Measurements from ENCODE around the gene CCDC38. TPM values are rescaled to one million over a fixed set of nuclear protein-coding genes. Genes with fewer than 3 reads are reported as not detected.

Gene CCDC38
- total and polyA plus RNA-seq, 8 donors: 0.18 to 1.1 (median 0.58) TPM; not detected in 1

GRCh38 chr12:95887311-95887710, 55.1 kb downstream of the CCDC38 start:
- H3K36me3 ChIP-seq: no peaks in the 10 kb centered on the region
- DNase-seq (no peak), ATAC-seq (no peak)
- no peaks in the 10 kb centered on the region for H3K4me1 ChIP-seq
- intact Hi-C loops (cut with DNase I): no loop called here
- peaks cover 0 to 14% of the 10 kb centered on the region in 2 donors for H3K9me3 ChIP-seq
- no peak overlapping the region for H3K27ac ChIP-seq
- H3K4me3 ChIP-seq: no peak overlapping the region
- TF ChIP-seq CTCF (IDR thresholded peaks at IDR 0.05): no peak
- H3K27me3 ChIP-seq: no peaks in the 10 kb centered on the region

- ATAC-seq: no peak
- Histone ChIP-seq H3K27me3 (no peaks in the 10 kb centered on the region), H3K27ac (peak overlapping the region in 1 of 2 donors; percentile 8), H3K36me3 (no peaks in the 10 kb centered on the region), H3K4me3 (no peak overlapping the region), H3K9me3 (peaks cover 0 to 14% of the 10 kb centered on the region in 2 donors), H3K4me1 (no peaks in the 10 kb centered on the region)
- no peak for DNase-seq
- intact Hi-C loops (cut with DNase I): no loop called here
- no peak for TF ChIP-seq CTCF (IDR thresholded peaks at IDR 0.05)
Observed at GRCh38 chr12:95884998-95885397, 57.4 kb downstream of the CCDC38 start.

DNA sequence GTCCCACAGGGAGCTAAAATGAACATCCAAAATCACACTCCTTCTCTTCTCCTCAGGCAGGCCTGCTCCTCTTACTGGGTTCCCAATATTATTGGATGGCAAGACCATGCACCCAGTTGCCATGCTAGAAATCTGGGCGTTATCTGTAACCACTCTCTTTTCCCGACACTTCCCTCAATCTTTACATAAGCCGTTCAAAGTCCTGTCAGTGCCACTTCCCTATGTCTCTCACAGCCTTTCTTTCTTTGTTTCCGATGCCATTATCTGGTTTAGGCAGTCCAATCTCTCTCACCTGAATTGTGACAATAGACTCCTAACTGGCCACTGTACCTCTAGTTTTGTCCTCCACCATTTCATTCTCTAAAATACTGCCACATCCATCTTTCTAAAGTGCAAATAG, 59.5 kb downstream of the CCDC38 start:
- H3K4me1 ChIP-seq: no peaks in the 10 kb centered on the region
- no peak overlapping the region for H3K27ac ChIP-seq
- intact Hi-C loops (cut with DNase I): no loop called here
- no peaks in the 10 kb centered on the region for H3K36me3 ChIP-seq
- no peak overlapping the region for H3K4me3 ChIP-seq
- ATAC-seq (no peak), DNase-seq (no peak)
- H3K9me3 ChIP-seq: peaks cover 0 to 14% of the 10 kb centered on the region in 2 donors
- no peaks in the 10 kb centered on the region for H3K27me3 ChIP-seq
- no peak for TF ChIP-seq CTCF (IDR thresholded peaks at IDR 0.05)

- intact Hi-C loops (cut with DNase I): no loop called here
- peak; percentile 41 for ATAC-seq
- Histone ChIP-seq H3K27me3 (no peaks in the 10 kb centered on the region), H3K4me3 (no peak overlapping the region), H3K4me1 (no peaks in the 10 kb centered on the region), H3K27ac (no peak overlapping the region), H3K9me3 (peaks cover 0 to 14% of the 10 kb centered on the region in 2 donors), H3K36me3 (no peaks in the 10 kb centered on the region)
- TF ChIP-seq CTCF (IDR thresholded peaks at IDR 0.05): no peak
- no peak for DNase-seq
Observed at GRCh38 chr12:95882080-95882479, 60.3 kb downstream of the CCDC38 start.

- no peaks in the 10 kb centered on the region for H3K27me3 ChIP-seq
- H3K36me3 ChIP-seq: no peaks in the 10 kb centered on the region
- no peak overlapping the region for H3K27ac ChIP-seq
- H3K4me3 ChIP-seq: no peak overlapping the region
- TF ChIP-seq CTCF (IDR thresholded peaks at IDR 0.05): no peak
- DNase-seq: no peak
- H3K4me1 ChIP-seq: no peaks in the 10 kb centered on the region
- intact Hi-C loops (cut with DNase I): no loop called here
- no peak for ATAC-seq
- H3K9me3 ChIP-seq: peaks cover 0 to 14% of the 10 kb centered on the region in 2 donors
Observed at GRCh38 chr12:95881331-95881955, 61.0 kb downstream of the CCDC38 start.
